ENCODE measurements around the gene PTPRB.

The PTPRB gene

GRCh38 chr12:70637303-70638085, at the start of gene PTPRB:
Gene PTPRB, minus strand, starts transcription at chr12:70637429. Its CDS starts 34 bp downstream, at chr12:70637395.
- no peak for DNase-seq

- DNase-seq: no peak
Measured at GRCh38 chr12:70686907-70687306, 49.7 kb upstream of the PTPRB start.

- DNase-seq: no peak
Measured at GRCh38 chr12:70686299-70686698, 49.1 kb upstream of the PTPRB start.

DNA sequence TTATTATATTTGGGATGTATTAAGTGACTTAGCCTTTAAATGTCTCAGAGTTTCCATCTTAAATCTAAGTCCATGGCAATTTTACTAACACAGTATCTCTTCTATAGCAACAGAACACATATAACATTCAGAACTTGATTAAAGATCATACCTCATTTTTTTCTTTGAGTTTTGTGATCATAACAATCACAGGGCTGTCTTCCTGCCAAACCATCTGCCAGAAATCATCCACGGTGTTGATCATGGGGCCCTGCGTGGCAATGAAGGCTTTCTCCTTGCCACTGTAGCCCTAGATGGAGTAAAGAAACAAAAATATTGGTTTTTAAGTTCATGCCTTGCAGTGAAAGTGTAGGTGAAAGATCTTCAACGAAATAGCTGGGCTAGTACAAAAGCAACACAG, 46.7 kb upstream of the PTPRB start:
- DNase-seq: no peak

- no peak for DNase-seq
Measured at GRCh38 chr12:70671698-70672097, 34.5 kb upstream of the PTPRB start.

- no peak for DNase-seq
Measured at GRCh38 chr12:70670948-70671347, 33.7 kb upstream of the PTPRB start.

- DNase-seq: no peak
Measured at GRCh38 chr12:70667253-70667652, 30.0 kb upstream of the PTPRB start.

GRCh38 chr12:70666364-70666763, 29.1 kb upstream of the PTPRB start:
- DNase-seq: no peak

DNA sequence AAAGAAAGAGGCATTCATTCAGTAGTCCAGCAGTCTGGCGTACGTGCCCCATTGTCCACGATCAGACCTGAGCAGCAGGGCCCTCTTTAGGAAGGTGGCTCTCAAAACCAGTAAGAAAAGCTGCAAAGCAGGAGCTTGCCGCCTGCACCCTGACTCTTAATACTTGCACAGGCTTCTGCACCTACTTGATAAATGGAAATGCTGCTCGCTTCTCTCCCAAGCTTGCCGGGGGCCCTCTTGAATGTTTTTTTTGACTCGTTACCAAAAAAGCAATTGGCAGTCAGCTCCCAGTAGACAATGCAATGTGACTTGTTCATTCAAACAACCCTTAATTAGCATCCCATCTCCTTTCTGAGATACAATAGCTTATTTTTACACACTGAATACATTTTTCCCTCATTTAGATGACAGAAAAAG, 27.2 kb upstream of the PTPRB start:
- no peak for DNase-seq

DNA sequence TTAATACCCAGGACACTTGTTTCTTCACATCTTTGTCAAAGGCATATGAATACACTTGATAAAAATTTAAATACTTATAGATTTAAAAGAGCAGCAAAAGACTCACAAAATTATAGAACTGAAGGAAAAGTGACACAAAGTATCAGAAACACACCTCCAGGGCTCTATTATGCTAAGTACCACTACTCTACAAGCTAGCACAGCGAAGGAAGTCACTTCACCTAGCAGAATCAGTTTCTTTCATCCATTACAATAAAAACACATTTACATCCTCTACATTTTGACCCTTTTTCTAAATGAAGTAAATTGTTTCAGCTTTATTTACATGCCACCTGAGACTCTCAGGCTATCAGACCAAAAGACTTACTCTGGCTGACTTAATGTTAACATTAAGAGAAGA, 26.6 kb upstream of the PTPRB start:
- no peak for DNase-seq

DNA sequence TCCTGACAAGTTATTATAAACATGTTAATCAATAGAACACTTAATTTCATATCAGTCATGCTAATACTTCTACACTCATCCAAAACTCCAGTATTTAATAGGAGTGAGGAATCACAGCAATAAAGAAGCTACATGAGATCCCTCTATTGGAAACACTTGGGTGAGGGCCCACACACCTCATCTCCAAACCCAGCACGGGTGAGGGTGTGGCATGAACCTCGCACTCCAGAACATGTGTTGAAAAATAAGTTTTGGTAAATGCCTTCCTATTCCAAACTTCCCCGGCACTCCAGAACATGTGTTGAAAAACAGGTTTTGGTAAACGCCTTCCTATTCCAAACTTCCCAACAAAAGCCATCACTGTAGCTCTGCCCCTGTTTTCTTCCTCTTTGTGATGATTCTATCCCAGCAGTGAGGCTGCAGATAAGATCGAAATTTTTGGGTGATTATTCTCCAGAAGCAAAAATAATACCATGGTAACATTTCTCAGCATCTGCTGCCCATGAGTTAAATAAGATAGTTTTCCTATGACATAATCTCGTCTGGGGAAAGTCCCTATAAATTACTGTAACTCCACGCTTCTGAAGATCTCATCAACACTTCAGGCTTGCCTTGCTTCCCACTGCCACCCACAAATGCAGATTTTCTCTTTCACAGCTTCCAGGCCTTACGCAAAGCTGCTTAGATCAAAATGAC, 24.4 kb upstream of the PTPRB start:
- DNase-seq: no peak

- no peak for DNase-seq
Measured at GRCh38 chr12:70660620-70661219, 23.5 kb upstream of the PTPRB start.

DNA sequence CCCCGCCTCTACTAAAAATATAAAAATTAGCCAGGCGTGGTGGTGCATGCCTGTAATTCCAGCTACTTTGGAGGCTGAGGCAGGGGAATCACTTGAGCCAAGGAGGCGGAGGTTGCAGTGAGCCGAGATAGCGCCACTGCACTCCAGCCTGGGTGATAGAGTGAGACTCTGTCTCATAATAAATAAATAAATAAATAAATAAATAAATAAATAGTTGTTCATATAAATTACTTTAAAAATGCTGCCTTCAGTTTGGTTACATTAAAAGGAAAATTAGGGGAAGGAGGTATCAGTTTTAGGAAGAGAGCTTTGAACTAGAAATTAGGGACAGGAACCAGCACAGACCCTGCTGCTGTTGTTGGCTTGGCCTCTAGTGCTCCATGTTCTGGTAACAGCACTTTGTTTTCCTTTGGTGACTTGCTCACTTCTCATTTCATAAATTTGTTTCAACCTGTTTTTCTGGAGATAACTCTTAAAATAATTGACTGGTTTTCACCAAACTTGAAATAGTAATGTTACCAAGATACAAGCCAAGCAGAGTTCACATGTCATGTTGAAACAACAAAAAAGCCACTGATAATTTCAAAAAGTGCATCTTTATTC, 22.9 kb upstream of the PTPRB start:
- DNase-seq: no peak

- no peak for DNase-seq
Measured at GRCh38 chr12:70659077-70659606, 21.9 kb upstream of the PTPRB start.

DNA sequence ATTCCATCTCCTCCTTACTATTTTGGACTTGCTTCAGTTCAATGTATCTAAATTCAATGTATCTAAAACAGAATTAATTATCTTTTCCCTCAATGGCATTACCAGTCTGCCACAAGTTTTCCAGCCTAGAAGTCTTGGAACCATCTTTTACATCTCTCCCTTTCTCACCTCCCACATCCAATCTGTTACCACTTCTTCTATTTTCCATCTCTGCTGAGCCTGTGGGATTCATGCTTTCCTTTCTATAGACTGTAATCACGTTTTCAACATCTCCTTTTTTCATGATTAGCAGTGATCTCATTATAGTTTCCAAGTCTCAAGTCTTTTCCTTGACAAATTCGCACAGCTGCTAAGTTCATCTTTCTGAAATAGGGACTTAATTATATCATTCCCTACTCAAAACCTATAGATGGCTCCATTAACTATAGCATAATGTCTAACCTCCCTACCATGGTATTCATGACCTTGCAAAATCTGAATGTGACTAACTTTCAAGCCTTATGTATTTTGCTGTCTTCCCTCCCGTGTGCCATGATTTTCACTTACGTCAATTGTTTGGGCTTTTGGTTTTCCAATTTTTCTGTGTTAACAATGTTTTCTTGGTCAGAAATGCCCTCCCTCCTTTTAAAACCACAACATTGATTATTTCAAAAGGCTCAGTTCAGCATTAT, 20.5 kb upstream of the PTPRB start:
- DNase-seq: no peak

DNA sequence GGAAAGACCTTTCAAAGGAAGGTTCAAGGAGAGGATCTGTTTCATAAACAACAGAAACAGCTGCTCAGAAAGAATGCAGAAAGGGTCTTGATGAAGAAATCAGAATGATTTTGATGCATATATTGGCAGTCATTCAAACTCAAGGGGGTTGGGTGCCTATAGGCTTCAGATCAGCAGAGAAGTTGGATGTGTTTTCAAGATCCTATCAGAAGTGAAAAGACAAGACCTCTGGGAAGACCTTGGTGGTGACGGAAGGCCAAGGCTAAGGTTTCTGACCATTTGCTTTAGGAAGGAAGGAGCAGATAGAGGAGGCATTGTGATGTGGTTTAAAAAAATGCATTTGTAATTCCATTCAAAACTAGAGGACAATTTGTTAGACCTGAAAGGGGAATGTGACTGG, 15.2 kb upstream of the PTPRB start:
- DNase-seq: no peak

DNA sequence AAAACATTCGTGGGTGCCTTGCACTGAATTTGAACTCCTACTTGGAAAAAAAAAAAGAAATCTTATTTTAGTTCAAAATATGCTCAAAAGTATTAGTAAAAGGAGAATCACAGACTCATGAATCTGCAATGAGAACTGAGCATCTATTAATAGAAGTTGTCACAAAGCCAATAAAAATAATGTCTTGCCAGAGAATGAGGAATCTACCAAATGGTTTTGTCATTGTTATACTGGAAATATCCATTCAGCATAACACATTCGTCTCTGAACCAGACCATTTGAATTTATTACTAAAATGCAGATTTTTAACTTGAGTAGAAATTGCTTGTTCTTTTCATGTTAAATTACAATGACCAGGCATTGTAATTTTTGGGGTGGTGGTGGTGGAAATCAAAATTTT, 11.6 kb upstream of the PTPRB start:
- no peak for DNase-seq

- no peak for DNase-seq
Measured at GRCh38 chr12:70648191-70648590, 11.0 kb upstream of the PTPRB start.

DNA sequence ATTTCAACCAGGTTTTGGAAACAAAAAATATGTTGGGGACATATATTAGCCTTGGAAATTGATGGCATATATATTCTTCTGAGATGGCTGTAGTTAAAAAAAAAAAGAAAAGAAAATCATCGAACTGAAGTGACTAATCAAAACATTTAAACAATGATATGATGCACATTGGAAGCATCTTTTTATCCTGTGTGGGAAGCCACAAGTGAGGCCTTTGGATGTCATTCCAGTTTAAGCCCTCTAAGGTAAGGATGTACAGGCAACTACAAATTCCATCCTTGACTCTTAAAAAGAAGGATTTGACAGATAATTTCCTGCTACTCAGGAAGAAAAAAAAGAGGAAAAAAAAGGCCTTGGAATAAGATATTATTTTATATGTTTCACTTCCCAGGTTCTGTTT, 9.6 kb upstream of the PTPRB start:
- no peak for DNase-seq

- no peak for DNase-seq
Measured at GRCh38 chr12:70645494-70646317, 8.5 kb upstream of the PTPRB start.

DNA sequence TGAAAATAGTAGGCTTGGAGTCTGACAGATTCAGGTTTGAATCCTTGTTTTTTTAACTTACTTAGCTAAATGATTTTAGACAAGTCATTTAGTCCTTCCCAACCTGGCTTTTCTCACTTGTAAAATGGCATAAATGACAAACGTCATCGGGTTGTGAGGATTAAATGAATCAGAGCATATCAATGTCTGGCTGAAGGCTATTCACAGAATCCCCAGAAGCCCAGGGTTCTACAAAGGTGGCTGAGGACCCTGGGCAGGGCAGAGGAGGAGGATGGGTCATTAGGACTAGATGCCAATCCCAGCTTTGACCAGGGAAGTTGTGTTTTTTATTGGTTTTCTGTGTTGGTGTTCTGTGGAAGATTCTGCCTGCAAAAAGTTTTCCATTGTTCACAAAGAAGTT, 7.6 kb upstream of the PTPRB start:
- DNase-seq: no peak

DNA sequence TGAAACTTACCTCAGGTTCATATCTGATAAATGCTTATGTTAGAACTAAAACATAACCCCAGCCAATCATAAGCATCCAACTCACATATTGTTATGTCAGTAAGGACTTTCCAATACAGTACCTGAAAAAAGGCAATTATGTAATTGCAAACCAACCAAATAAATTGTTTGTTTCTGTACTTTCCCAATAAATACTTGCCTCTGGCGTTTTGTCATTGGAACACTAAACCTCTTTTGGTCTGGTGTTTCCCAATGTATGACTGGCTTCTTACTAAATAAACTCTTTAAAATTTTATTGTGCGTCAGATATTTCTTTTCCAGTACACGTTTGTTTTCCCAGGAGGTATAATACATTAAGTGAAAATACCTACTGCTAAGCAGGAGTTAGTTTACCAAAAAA, 6.7 kb upstream of the PTPRB start:
- no peak for DNase-seq

Measured in activated naive CD4-positive, alpha-beta T cell treated with Interleukin-2 at 50 U/mL for 16 hours (primary cell).